ENCODE data around the gene FGFBP1. TPM values are rescaled to one million over a fixed set of nuclear protein-coding genes. Genes with fewer than 3 reads are reported as not detected.

The FGFBP1 gene
- total RNA-seq, 1 experiment from 2014 or later = 13.8 TPM

DNA sequence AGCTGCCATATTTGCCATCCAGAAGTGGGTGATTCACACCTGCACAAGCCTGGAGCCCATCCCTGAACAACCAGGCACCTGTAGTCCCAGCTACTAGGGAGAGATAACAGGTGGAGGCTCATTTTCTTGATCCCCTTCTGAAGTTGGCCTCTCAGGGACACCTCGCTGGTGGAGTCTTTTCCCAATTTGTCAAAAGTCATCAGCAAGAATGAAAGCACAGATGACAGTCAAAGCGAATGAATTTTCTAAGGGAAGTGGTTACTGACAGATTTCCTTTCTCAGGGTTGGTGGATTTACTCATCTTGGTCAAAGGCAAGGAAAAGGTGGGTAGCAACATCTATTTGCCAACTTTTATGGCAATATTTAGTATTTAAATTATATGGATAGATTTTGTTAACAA lies 36.5 kb downstream of the FGFBP1 start:
- Mint-ChIP-seq H3K9me3 (ENCODE audit: unreplicated experiment) (peaks cover 19% of the 10 kb centered on the region), H3K27me3 (ENCODE audit: insufficient read depth, unreplicated experiment) (no peaks in the 10 kb centered on the region), H3K36me3 (ENCODE audit: insufficient read depth, unreplicated experiment) (no peaks in the 10 kb centered on the region), H3K27ac (ENCODE audit: low read depth, unreplicated experiment) (no peak overlapping the region), H3K4me1 (ENCODE audit: insufficient read depth, unreplicated experiment) (peaks cover 14% of the 10 kb centered on the region), H3K4me3 (ENCODE audit: unreplicated experiment) (no peak overlapping the region)
- no TSS peak for BruUV-seq (replicated peaks)
- POLR2A ChIA-PET = interaction anchor here (1.1 kb wide), 1 partner anchor 12 kb away, joined by 3 read pairs; no protein-coding TSS in a partner anchor
- DNase-seq (ENCODE audit: unreplicated experiment) = no peak
- TF ChIP-seq, protein P1, sequence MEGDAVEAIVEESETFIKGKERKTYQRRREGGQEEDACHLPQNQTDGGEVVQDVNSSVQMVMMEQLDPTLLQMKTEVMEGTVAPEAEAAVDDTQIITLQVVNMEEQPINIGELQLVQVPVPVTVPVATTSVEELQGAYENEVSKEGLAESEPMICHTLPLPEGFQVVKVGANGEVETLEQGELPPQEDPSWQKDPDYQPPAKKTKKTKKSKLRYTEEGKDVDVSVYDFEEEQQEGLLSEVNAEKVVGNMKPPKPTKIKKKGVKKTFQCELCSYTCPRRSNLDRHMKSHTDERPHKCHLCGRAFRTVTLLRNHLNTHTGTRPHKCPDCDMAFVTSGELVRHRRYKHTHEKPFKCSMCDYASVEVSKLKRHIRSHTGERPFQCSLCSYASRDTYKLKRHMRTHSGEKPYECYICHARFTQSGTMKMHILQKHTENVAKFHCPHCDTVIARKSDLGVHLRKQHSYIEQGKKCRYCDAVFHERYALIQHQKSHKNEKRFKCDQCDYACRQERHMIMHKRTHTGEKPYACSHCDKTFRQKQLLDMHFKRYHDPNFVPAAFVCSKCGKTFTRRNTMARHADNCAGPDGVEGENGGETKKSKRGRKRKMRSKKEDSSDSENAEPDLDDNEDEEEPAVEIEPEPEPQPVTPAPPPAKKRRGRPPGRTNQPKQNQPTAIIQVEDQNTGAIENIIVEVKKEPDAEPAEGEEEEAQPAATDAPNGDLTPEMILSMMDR (IDR thresholded peaks at IDR 0.05; ENCODE audit: unreplicated experiment) = no peak
- intact Hi-C loops (cut with micrococcal nuclease) = no loop called here
- CTCF ChIA-PET = interaction anchor here (0.5 to 0.8 kb wide), 3 partner anchors 12 to 96 kb away, joined by 3 read pairs; no protein-coding TSS in a partner anchor

DNA sequence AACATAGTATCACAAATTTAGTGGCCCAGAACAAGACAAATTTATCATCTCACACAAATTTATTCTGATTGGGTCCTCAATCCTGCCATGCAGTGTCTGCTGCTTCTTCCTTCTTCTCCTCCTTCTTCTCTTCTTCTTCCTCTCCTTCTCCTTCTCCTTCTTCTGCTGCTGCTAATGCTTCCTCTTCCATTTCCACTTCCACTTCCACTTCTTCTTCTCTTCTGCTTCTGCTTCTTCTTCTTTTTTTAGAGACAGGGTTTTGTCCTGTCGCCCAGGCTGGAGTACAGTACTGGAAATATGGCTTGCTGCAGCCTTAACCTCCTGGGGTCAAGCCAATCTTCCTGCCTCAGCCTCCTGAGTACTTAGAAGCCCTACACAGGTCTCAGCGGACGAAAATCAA lies 37.5 kb downstream of the FGFBP1 start:
- no peaks in the 10 kb centered on the region for H3K27me3 Mint-ChIP-seq (ENCODE audit: insufficient read depth, unreplicated experiment)
- TF ChIP-seq, protein P1 (IDR thresholded peaks at IDR 0.05; ENCODE audit: unreplicated experiment) = no peak
- H3K4me3 Mint-ChIP-seq (ENCODE audit: unreplicated experiment) = no peak overlapping the region
- H3K27ac Mint-ChIP-seq (ENCODE audit: low read depth, unreplicated experiment) = peak overlapping the region; percentile 36
- ChIA-PET POLR2A (no interaction called here), CTCF (no interaction called here)
- H3K9me3 Mint-ChIP-seq (ENCODE audit: unreplicated experiment) = peaks cover 19% of the 10 kb centered on the region
- no peak for DNase-seq (ENCODE audit: unreplicated experiment)
- no peaks in the 10 kb centered on the region for H3K36me3 Mint-ChIP-seq (ENCODE audit: insufficient read depth, unreplicated experiment)
- H3K4me1 Mint-ChIP-seq (ENCODE audit: insufficient read depth, unreplicated experiment) = peaks cover 14% of the 10 kb centered on the region
- no TSS peak for BruUV-seq (replicated peaks)
- intact Hi-C loops (cut with micrococcal nuclease) = no loop called here

DNA sequence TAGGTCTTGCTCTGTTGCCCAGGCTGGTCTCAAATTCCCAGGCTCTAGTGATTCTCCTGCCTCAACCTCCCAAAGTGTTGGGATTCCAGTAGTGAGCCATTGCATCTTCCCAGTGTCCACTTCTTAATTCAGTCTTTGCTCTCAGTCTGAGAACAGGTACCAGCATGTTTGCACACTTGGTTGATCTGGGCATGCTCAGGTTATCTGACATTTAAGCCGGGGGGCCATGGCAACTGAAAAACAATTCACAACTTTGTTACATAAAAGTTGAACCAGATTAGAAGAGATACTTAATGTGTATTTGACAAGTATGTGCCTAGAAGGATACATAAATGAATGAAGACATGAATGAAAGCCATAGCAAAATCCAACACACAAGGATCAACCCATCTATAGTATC lies 39.0 kb downstream of the FGFBP1 start:
- peaks cover 15% of the 10 kb centered on the region for H3K4me1 Mint-ChIP-seq (ENCODE audit: insufficient read depth, unreplicated experiment)
- intact Hi-C loops (cut with micrococcal nuclease) = no loop called here
- H3K9me3 Mint-ChIP-seq (ENCODE audit: unreplicated experiment) = peaks cover 13% of the 10 kb centered on the region
- H3K27me3 Mint-ChIP-seq (ENCODE audit: insufficient read depth, unreplicated experiment) = no peaks in the 10 kb centered on the region
- H3K27ac Mint-ChIP-seq (ENCODE audit: low read depth, unreplicated experiment) = no peak overlapping the region
- H3K4me3 Mint-ChIP-seq (ENCODE audit: unreplicated experiment) = no peak overlapping the region
- DNase-seq (ENCODE audit: unreplicated experiment) = no peak
- no TSS peak for BruUV-seq (replicated peaks)
- no peaks in the 10 kb centered on the region for H3K36me3 Mint-ChIP-seq (ENCODE audit: insufficient read depth, unreplicated experiment)
- TF ChIP-seq, protein P1 (IDR thresholded peaks at IDR 0.05; ENCODE audit: unreplicated experiment) = no peak
- POLR2A ChIA-PET = no interaction called here
- CTCF ChIA-PET = no interaction called here

DNA sequence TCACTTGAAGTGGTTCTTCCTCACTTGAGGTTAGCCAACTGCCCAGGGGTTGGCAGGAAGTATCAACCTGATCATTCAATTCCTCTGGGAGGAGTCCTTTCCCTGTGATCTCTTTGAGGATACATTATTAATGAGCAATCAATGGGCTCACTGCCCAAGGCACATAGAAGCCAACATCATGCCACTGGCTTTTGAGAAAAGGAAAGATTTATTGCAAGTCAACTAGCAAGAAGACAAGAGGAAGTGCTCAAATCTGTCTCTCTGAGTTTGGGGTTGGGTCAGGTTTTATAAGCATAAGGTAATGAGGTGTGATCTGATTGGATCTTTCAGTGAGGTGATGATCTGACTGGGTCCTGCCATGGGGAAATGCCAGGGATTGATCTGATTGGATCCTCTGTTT lies 39.6 kb downstream of the FGFBP1 start:
- peaks cover 22% of the 10 kb centered on the region for H3K4me1 Mint-ChIP-seq (ENCODE audit: insufficient read depth, unreplicated experiment)
- no peak for DNase-seq (ENCODE audit: unreplicated experiment)
- POLR2A ChIA-PET = no interaction called here
- H3K9me3 Mint-ChIP-seq (ENCODE audit: unreplicated experiment) = peaks cover 8% of the 10 kb centered on the region
- TF ChIP-seq, protein P1 (IDR thresholded peaks at IDR 0.05; ENCODE audit: unreplicated experiment) = no peak
- H3K27ac Mint-ChIP-seq (ENCODE audit: low read depth, unreplicated experiment) = peak overlapping the region; percentile 7
- no peak overlapping the region for H3K4me3 Mint-ChIP-seq (ENCODE audit: unreplicated experiment)
- H3K36me3 Mint-ChIP-seq (ENCODE audit: insufficient read depth, unreplicated experiment) = no peaks in the 10 kb centered on the region
- CTCF ChIA-PET = interaction anchor here (0.7 to 1.3 kb wide), 2 partner anchors 17 to 19 kb away, joined by 4 to 7 read pairs; no protein-coding TSS in a partner anchor
- intact Hi-C loops (cut with micrococcal nuclease) = no loop called here
- BruUV-seq (replicated peaks) = no TSS peak
- no peaks in the 10 kb centered on the region for H3K27me3 Mint-ChIP-seq (ENCODE audit: insufficient read depth, unreplicated experiment)
